ENCODE results near the gene MRPS7.
"Not testable (repeated sequence)": the region's sequence is repeated elsewhere in the genome, so short reads cannot be mapped to it uniquely, and the experiment has no call there.

MRPS7 gene

DNA sequence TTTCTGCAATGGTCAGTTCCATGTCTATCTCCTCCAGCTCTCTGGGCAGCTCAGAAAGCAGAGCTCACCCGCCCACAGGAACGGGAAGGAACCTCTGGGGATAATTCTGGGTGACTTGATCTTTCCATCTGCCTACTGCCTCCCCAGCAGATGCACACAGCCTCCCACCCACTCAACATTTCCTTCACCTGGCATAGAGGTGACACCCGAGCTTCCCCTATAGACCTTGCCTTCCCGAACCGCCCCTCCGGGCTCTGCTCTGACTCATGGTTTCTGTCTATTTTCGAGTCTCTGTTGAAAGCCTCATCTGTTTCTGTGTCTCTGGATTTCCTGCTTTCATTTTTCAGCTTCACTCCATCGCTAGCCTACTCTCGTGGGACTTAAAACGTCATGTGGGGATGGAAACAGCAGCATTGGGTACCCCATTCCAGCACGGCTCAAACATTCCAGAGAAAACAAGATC lies 11.6 kb upstream of the MRPS7 start:
- DNase-seq (ENCODE audit: low read depth): no peak
- TF ChIP-seq, protein P1, sequence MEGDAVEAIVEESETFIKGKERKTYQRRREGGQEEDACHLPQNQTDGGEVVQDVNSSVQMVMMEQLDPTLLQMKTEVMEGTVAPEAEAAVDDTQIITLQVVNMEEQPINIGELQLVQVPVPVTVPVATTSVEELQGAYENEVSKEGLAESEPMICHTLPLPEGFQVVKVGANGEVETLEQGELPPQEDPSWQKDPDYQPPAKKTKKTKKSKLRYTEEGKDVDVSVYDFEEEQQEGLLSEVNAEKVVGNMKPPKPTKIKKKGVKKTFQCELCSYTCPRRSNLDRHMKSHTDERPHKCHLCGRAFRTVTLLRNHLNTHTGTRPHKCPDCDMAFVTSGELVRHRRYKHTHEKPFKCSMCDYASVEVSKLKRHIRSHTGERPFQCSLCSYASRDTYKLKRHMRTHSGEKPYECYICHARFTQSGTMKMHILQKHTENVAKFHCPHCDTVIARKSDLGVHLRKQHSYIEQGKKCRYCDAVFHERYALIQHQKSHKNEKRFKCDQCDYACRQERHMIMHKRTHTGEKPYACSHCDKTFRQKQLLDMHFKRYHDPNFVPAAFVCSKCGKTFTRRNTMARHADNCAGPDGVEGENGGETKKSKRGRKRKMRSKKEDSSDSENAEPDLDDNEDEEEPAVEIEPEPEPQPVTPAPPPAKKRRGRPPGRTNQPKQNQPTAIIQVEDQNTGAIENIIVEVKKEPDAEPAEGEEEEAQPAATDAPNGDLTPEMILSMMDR (IDR thresholded peaks at IDR 0.05; ENCODE audit: control insufficient read depth, extremely low read depth, insufficient read depth): no peak
- no peak overlapping the region for H3K4me3 ChIP-seq (ENCODE audit: low read depth, low read length)

DNA sequence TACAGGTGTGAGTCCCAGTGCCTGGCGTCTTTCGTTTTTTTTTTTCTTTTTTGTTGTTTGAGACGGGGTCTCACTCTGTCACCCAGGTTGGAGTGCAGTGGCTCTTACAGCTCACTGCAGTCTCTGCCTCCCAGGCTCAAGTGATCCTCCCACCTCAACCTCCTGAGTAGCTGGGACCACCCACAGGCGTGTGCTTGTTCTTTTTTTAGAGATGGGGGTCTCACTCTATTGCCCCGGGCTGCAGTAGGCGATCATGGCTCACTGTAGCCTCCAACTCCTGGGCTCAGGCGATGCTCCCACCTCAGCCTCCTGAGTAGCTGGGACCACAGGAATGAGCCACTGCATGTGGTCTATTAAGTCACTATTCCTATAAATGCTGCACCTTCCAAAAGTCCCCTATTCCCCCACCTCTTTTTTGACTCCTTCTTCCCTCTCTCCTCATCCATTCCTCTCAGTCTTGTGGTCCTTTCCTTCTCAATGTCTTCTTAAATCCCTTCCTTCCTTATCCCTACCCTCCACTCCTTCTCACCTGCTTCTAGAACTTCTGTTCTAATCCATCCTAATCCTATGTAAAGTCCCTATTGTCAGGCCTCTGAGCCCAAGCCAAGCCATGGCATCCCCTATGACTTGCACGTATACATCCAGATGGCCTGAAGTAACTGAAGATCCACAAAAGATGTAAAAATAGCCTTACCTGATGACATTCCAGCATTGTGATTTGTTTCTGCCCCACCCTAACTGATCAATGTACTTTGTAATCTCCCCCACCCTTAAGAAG lies 9.5 kb upstream of the MRPS7 start:
- H3K4me3 ChIP-seq (ENCODE audit: low read depth, low read length): no peak overlapping the region
- no peak for DNase-seq (ENCODE audit: low read depth)
- TF ChIP-seq, protein P1 (IDR thresholded peaks at IDR 0.05; ENCODE audit: control insufficient read depth, extremely low read depth, insufficient read depth): no peak

DNA sequence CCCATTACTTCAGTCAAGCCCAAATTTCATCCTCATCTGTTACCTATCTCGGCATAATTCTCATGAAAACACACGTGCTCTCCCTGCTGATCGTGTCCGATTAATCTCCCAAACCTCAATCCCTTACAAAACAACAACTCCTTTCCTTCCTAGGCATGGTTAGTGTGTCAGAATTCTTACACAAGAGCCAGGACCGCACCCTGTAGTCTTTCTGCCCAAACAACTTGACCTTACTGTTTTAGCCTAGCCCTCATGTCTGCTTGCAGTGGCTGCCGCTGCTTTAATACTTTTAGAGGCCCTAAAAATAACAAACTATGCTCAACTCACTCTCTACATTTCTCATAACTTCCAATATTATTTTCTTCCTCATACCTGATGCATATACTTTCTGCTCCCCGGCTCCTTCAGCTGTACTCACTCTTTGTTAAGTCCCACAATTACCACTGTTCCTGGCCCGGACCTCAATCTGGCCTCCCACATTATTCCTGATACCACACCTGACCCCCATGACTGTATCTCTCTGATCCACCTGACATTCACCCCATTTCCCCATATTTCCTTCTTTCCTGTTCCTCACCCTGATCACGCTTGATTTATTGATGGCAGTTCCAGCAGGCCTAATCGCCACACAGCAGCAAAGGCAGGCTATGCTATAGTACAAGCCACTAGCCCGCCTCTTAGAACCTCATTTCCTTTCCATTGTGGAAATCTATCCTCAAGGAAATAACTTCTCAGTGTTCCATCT lies 5.6 kb upstream of the MRPS7 start:
- not testable (repeated sequence) for DNase-seq (ENCODE audit: low read depth); H3K4me3 ChIP-seq (ENCODE audit: low read depth, low read length)

DNA sequence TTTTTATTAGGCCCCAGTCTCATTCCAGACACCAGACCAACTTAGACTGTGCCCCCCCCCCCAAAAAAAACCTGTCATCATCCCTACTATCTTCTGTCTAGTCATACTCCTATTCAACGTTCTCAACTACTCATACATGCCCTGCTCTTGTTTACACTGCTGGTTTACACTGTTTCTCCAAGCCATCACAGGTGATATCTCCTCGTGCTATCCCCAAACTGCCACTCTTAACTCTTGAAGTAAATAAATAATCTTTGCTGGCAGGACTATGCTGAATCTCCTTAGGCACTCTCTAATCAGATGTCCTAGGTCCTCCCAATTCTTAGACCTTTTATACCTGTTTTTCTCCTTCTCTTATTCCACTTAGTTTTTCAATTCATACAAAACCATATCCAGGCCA lies 4.5 kb upstream of the MRPS7 start:
- H3K4me3 ChIP-seq (ENCODE audit: low read depth, low read length); DNase-seq (ENCODE audit: low read depth): not testable (repeated sequence)

DNA sequence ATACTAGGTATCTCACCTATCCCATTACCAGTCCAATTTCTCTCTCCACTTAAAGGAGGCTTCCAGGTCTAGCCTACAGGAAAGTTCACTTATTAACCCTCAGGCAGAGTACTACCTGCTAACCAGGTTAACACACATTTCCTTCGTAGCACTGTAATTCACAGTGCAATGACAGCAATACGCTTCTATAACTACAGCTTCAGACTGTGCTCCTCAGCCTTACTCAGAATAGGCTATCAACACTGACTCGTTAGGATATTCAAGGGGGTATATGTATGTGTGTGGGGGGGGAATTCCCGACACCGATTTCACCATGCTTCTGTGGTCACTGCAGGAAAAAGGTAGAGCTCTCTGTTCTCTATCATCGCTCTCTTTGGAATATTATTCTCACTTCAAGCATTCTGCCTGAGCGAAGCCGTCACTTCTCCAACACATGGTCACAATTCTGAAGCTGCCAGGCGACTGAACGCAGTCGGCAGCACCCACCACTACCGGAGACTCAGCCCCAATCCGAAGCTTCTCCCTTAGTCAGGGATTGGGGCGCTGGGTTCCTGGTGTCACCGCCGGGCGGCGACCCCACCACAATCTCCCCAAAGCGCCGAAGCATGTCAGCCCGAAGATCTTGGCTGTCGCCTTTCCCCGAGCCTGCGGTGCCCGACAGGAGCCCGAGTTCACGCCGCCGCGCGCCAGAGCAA lies 891 bp upstream of the MRPS7 start:
- TF ChIP-seq, protein P1 (IDR thresholded peaks at IDR 0.05; ENCODE audit: control insufficient read depth, extremely low read depth, insufficient read depth): no peak; the same call in 1 of the 2 replicates
- peak overlapping the region; percentile 90 for H3K4me3 ChIP-seq (ENCODE audit: low read depth, low read length)
- DNase-seq (ENCODE audit: low read depth): no peak

DNA sequence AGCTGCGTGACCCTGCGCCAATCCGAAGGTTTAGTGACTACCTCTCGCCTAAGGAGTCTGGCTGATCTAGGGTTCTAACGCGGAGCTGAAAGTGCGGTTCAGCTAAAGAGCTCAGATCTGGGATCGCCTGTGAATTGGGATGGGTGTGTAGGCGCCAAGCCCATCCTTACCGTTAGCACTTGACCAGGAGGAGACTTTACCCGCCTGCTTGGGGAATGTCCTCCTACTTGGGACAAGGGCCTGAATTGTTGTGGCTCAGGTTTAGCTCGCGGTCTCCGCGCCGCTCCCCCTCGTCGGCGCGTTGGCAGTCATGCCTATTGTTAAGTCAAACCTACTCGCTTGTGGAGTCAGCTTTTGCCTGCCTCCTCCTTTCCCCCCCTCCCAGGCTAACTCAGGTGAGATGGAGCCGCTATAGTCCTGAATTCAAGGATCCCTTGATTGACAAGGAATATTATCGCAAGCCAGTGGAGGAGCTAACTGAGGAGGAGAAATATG lies 480 bp downstream of the MRPS7 start:
- TF ChIP-seq, protein P1 (IDR thresholded peaks at IDR 0.05; ENCODE audit: control insufficient read depth, extremely low read depth, insufficient read depth): no peak
- DNase-seq (ENCODE audit: low read depth): no peak
- peak overlapping the region; percentile 90 for H3K4me3 ChIP-seq (ENCODE audit: low read depth, low read length)

DNA sequence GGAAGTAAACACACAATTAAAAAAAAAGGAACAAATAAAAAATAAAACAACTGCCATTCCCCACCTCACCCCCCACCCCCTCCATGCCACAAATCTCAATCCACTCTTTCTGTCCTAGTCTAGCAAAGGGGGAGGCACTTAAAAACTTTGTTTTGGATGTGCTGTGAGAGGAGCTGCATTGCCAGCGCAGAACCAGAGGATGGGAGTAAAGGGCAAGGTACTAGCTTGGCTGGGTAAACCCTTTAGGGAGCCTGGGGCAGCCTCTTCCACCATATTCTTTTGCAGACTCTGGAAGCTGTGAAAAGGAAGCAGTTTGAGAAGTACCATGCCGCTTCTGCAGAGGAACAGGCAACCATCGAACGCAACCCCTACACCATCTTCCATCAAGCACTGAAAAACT lies 1.4 kb downstream of the MRPS7 start:
- TF ChIP-seq, protein P1 (IDR thresholded peaks at IDR 0.05; ENCODE audit: control insufficient read depth, extremely low read depth, insufficient read depth): no peak
- DNase-seq (ENCODE audit: low read depth): no peak
- H3K4me3 ChIP-seq (ENCODE audit: low read depth, low read length): peak overlapping the region; percentile 90

All from LNCaP clone FGC (cell line).